GM21447 (cell line): ENCODE results near the gene LHFPL3.

Source experiments
- ATAC-seq: cut with Tn5 transposase; IDR thresholded peaks from one replicate; pipeline ENCODE4 v1.9.1; 2021; ENCODE audit not compliant: unreplicated experiment

The LHFPL3 gene

GRCh38 chr7:104791080-104791479 lies 462.7 kb downstream of the LHFPL3 start:
- ATAC-seq = no peak

- no peak for ATAC-seq
These were observed 464.7 kb downstream of the LHFPL3 start for GRCh38 chr7:104793066-104793465.

GRCh38 chr7:104794154-104794553 lies 465.8 kb downstream of the LHFPL3 start:
- no peak for ATAC-seq

- ATAC-seq = no peak
These were observed 466.2 kb downstream of the LHFPL3 start for GRCh38 chr7:104794589-104794988.

GRCh38 chr7:104795086-104795485 lies 466.7 kb downstream of the LHFPL3 start:
- no peak for ATAC-seq

GRCh38 chr7:104795616-104796398 lies 467.4 kb downstream of the LHFPL3 start:
- no peak for ATAC-seq

DNA sequence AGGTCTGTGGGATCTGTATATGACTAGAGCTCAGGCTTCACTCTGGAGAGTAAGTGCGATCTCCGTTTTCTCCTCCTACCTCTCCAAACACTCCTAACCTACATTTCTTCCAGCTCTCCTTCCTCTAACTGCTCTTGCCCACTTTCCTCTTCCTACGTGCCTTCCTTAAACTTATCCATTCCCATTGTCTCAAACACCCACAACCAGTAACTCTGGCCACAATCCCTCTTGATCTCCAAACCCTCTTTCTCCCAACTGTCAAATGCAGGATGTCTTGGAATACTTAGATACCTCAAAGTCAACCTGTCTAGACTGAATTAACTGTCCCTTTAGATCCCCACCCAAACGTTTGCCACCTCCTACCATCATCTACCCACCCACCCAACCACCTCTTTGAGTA lies 471.9 kb downstream of the LHFPL3 start:
- ATAC-seq = no peak

GRCh38 chr7:104801022-104801421 lies 472.6 kb downstream of the LHFPL3 start:
- no peak for ATAC-seq

DNA sequence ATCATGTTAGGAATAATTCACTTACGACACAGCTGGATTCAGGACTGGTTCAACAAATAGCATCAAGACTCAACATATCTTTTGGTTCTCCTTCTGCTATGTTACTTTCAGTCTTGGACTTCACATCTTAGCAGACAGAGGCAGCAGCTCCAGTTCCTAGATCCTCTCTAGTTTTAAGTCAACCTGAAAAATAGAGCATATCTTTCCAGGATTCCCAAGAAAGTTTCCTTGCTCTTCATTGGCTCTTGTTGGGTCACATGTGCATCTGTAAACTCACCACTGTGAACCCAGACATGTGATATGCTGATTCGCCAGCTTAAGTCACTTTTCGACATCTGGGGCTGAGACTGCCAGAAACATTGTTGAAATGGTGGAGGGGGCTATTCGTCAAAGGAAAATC lies 475.5 kb downstream of the LHFPL3 start:
- ATAC-seq = no peak

GRCh38 chr7:104804696-104805095 lies 476.3 kb downstream of the LHFPL3 start:
- no peak for ATAC-seq

- ATAC-seq = no peak
These were observed 477.3 kb downstream of the LHFPL3 start for GRCh38 chr7:104805449-104806317.

DNA sequence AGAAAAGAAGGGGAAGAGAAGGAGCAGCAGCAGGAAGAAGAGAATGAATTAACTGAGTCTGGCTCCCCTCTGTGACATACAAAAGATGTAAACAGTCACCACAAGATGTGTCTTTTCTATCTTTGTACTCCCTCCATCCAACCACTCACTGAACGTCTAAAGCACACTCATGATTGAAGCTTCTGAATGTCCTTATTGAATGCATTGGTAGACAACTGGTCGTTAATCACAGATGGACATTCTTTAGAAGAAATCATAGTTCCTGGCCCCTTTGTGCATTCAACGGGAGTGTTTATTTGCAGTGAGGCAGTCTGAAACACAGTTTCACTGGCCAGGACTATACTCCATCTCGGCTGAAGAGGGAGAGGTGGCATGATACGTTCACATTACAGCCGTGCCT lies 479.3 kb downstream of the LHFPL3 start:
- ATAC-seq = no peak

- no peak for ATAC-seq
These were observed 481.5 kb downstream of the LHFPL3 start for GRCh38 chr7:104809906-104810305.

DNA sequence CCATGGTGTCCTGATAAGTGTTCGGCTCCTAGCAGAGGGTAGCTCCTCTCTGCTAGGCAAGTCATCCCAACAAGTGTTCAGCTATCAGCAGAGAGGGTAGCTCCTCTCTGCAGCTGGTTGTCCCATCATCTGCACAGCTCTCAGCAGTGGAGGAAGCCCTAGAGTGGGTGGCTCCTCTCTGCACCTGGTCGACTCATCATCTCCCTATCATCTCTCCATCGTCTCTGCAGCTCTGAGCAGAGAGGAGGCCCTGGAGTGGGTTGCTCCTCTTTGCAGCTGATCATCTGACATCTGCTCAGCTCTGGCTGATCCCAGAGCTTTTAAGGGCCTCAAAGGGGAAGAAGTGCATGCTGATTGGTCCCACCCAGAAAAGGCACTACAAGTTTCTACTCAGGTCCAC lies 485.7 kb downstream of the LHFPL3 start:
- no peak for ATAC-seq

DNA sequence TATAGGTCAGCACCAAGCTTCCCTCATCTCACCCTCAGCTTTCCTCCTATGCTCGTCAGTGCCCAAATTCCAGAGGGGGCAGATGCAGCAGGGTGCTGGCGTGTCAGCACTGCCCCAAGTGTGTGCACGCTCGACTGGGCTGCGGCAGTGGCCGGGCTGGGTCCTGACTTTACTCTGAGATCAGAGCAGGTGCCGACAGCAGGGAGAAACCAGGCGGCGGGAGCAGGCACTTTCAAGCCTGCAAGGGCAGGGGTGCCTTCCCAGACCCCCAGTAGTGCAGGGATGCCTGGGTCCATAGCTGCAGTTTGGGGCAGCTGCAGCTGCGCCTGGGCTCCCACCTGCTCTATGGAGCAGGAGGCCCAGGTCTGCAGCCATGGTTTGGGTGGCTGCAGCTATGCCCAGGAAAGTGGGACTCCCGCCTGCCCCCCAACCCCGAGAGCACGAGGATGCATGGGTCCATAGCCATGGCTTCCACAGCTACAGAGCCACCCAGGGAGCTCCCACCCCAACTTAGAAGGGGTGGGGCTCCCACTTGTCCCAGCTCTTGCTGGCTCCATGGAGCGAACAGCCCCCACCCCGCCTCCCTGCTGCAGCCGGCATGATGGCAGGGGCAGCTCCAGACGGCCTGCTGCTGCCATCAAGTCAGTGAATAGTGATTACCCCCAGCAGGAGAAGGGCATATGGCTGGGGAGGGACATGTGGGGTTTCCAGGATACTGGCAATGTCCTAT lies 486.4 kb downstream of the LHFPL3 start:
- ATAC-seq = no peak

DNA sequence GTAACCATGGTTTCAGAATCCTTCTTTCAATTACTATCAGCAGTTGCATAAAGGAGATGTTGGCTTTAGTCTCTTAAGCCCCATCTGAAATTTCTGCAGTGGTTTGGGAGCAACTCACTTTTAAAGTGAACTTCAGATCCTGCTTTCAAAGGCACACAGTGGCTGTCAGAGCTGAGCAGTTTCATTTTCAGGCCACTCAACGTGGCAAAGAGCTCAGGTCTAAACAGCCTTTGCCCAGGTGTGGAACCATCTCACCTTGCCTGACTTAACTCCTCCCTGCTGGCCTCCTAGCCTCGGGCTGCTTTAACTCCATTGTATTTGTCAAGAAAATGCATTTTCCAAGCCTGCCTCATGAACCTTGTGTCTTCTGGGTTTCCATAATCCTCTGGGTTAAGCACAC lies 488.1 kb downstream of the LHFPL3 start:
- no peak for ATAC-seq

DNA sequence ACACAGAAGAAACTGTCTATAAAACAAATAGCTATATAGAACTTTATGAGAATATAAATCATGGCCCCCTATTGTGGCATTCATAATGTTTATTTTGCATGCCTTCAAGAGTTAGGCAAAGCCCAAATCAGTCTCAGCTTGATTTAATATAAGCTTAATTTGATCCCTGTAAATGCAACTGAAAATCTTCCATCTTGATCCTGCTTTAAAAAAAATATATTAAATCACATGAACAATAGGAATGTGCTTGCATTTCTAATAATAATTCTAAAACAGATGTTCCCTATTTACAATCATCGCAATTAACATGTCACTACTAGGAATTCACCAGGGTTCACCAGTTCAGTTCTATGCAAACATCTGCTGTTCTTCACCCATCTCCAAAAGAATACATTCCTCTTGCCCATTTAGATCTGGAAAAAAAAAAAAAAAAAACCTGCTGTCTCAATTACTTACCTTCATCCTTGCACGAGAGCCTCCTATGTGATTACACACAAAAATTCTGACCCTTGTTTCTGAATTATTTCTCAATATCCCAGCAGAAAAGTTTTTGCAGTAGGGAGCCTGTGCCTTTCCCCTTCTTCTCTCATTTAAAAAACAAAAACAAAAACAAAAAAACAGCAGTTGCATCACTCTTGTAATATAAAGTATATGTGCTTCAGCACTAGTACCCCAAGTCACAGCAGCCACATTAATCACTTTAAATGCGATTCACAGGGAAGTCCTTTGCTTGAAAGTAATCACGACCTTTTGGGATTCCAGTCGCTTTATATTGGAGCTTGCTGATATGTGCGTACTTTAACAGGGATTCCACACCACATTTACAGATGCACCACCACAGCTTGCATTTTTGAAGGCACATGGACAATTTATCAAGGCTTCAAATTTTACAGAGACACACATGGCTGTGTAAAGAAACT lies 490.8 kb downstream of the LHFPL3 start:
- ATAC-seq = no peak

GRCh38 chr7:104820836-104821535 lies 492.6 kb downstream of the LHFPL3 start:
- ATAC-seq = no peak

- no peak for ATAC-seq
These were observed 494.8 kb downstream of the LHFPL3 start for GRCh38 chr7:104823177-104823576.

DNA sequence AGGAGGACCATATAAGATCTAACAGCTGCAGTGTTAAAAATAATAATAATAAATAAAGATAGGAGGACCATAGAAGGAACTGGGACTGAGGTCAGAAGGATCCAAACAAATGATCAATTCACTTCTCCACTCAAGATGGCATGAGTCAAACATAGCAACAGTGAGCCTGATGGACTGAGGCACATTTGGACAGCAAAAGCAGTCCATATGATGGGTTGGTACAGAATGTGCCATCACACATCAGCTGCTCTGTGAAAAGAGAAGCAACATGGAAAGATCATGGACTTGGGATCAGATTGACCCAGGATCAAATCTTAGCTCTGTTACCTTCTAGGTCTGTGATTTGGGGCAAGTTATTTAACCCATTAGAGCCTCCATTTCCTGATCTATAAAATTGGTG lies 496.7 kb downstream of the LHFPL3 start:
- no peak for ATAC-seq
